SK-N-SH treated with all-trans-retinoic acid at 6 μM for 48 hours (cell line): ENCODE results near the gene SCN9A.

ENCODE experiments used
- ATAC-seq: fragments of 200-7000 bp; cut with Tn5 transposase; 3 replicates; pipeline ENCODE4 v1.9.1; 2020; ENCODE audit warnings: mild to moderate bottlenecking, moderate library complexity
- ARNTL ChIP-seq: fragments of 450-650 bp; formaldehyde crosslinking; IDR thresholded peaks from 2 replicates; pipeline ENCODE4 v1.5.0; 2020; ENCODE audit warnings: low read depth, mild to moderate bottlenecking, moderate library complexity, borderline replicate concordance
- BACH2 ChIP-seq: fragments of 250-450 bp; sonication (Bioruptor Pico); IDR thresholded peaks from 2 replicates; pipeline ENCODE4 v1.9.0; 2021; ENCODE audit warnings: mild to moderate bottlenecking, borderline replicate concordance
- CREB5 ChIP-seq: fragments of 250-450 bp; sonication (Bioruptor Pico); IDR thresholded peaks from 2 replicates; pipeline ENCODE4 v1.5.1; 2020; ENCODE audit warnings: low read depth, mild to moderate bottlenecking, moderate library complexity
- ESRRG ChIP-seq: fragments of 250-450 bp; sonication (Bioruptor Pico); IDR thresholded peaks from 2 replicates; pipeline ENCODE4 v1.6.1; 2021; ENCODE audit warnings: mild to moderate bottlenecking
- ISL1 ChIP-seq: fragments of 250-450 bp; sonication (Bioruptor Pico); IDR thresholded peaks from 2 replicates; pipeline ENCODE4 v2.1.2; 2022; ENCODE audit warnings: mild to moderate bottlenecking, moderate library complexity
- OSR1 ChIP-seq: fragments of 250-450 bp; sonication (Bioruptor Pico); IDR thresholded peaks from 2 replicates; pipeline ENCODE4 v1.8.0; 2022; ENCODE audit warnings: moderate library complexity, mild to moderate bottlenecking, inconsistent platforms
- PATZ1 ChIP-seq: fragments of 250-450 bp; sonication (Bioruptor Pico); IDR thresholded peaks from 2 replicates; pipeline ENCODE4 v1.8.0; 2020; ENCODE audit warnings: mild to moderate bottlenecking, moderate library complexity, borderline replicate concordance
- RARB ChIP-seq: fragments of 250-450 bp; sonication (Bioruptor Pico); IDR thresholded peaks from 2 replicates; pipeline ENCODE4 v1.8.0; 2021; ENCODE audit warnings: mild to moderate bottlenecking, moderate library complexity
- SNAI2 ChIP-seq: fragments of 250-450 bp; sonication (Bioruptor Pico); IDR thresholded peaks from 2 replicates; pipeline ENCODE4 v1.5.0; 2020; ENCODE audit warnings: mild to moderate bottlenecking, moderate library complexity
- TCF4 ChIP-seq: fragments of 250-450 bp; sonication (Bioruptor Pico); IDR thresholded peaks from 2 replicates; pipeline ENCODE4 v1.8.0; 2021; ENCODE audit warnings: mild to moderate bottlenecking, moderate library complexity, borderline replicate concordance
- TOX ChIP-seq: fragments of 250-450 bp; sonication (Bioruptor Pico); IDR thresholded peaks from 2 replicates; pipeline ENCODE4 v1.8.0; 2021; ENCODE audit warnings: mild to moderate bottlenecking, moderate library complexity, borderline replicate concordance
- ZC3H10 ChIP-seq: fragments of 250-450 bp; sonication (Bioruptor Pico); IDR thresholded peaks from 2 replicates; pipeline ENCODE4 v1.5.1; 2021; ENCODE audit warnings: mild to moderate bottlenecking, moderate library complexity
- ZFP3 ChIP-seq: fragments of 250-450 bp; sonication (Bioruptor Pico); IDR thresholded peaks from 2 replicates; pipeline ENCODE4 v1.5.0; 2020; ENCODE audit warnings: mild to moderate bottlenecking, moderate library complexity
- ZFP30 ChIP-seq: fragments of 450-650 bp; formaldehyde crosslinking; IDR thresholded peaks from 2 replicates; pipeline ENCODE4 v1.5.0; 2022; ENCODE audit warnings: mild to moderate bottlenecking, moderate library complexity
- ZNF565 ChIP-seq: fragments of 450-650 bp; formaldehyde crosslinking; conservative IDR thresholded peaks from 2 replicates; pipeline ENCODE4 v1.5.0; 2020; ENCODE audit warnings: low read depth, mild to moderate bottlenecking, moderate library complexity
- ZNF70 ChIP-seq: fragments of 450-650 bp; formaldehyde crosslinking; IDR thresholded peaks from 2 replicates; pipeline ENCODE4 v1.5.0; 2020; ENCODE audit warnings: mild to moderate bottlenecking, moderate library complexity
- ZNF8 ChIP-seq: fragments of 450-650 bp; formaldehyde crosslinking; IDR thresholded peaks from 2 replicates; pipeline ENCODE4 v1.5.0; 2020; ENCODE audit warnings: mild to moderate bottlenecking, moderate library complexity
- TF ChIP-seq, protein P1 (sequence below): fragments of 250-450 bp; sonication (Bioruptor Pico); IDR thresholded peaks from 2 replicates; pipeline ENCODE4 v1.8.0; 2021; ENCODE audit warnings: low read depth, mild to moderate bottlenecking, moderate library complexity, borderline replicate concordance
- TF ChIP-seq, protein P2 (sequence below): fragments of 250-450 bp; sonication (Bioruptor Pico); IDR thresholded peaks from 2 replicates; pipeline ENCODE4 v1.5.1; 2021; ENCODE audit warnings: mild to moderate bottlenecking, moderate library complexity
- TF ChIP-seq, protein P3 (sequence below): fragments of 250-450 bp; sonication (Bioruptor Pico); IDR thresholded peaks from 2 replicates; pipeline ENCODE4 v1.5.0; 2020; ENCODE audit warnings: mild to moderate bottlenecking, moderate library complexity

SCN9A gene

GRCh38 chr2:166373105-166373504 lies 2.6 kb downstream of the SCN9A start (continued):
- TF ChIP-seq, protein P1, sequence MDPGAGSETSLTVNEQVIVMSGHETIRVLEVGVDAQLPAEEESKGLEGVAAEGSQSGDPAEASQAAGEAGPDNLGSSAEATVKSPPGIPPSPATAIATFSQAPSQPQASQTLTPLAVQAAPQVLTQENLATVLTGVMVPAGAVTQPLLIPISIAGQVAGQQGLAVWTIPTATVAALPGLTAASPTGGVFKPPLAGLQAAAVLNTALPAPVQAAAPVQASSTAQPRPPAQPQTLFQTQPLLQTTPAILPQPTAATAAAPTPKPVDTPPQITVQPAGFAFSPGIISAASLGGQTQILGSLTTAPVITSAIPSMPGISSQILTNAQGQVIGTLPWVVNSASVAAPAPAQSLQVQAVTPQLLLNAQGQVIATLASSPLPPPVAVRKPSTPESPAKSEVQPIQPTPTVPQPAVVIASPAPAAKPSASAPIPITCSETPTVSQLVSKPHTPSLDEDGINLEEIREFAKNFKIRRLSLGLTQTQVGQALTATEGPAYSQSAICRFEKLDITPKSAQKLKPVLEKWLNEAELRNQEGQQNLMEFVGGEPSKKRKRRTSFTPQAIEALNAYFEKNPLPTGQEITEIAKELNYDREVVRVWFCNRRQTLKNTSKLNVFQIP (CRISPR knock-in tag): no peak
- no peak for TF ChIP-seq ARNTL (CRISPR knock-in tag)

DNA sequence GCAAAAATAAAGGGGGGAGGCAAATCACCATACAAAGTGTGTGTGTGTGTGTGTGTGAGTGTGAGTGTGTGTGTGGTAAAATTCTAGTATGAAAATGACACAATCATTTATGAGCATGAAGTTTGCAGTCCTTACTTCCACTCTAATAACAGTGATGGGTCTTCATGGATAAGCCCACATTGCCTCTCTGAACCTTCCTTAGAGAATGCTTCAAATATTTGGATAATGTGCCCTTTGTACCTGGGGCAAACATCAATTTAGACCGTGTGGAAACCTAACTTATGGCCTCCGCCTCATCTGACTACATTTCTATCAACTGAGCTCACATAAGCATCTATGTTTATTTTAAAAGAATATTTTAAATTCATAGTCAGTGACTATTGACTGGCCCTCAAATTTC lies 3.7 kb downstream of the SCN9A start:
- no peak for ATAC-seq
- TF ChIP-seq ISL1: peak; percentile 32; the same call in 1 of the 2 replicates
- TF ChIP-seq ARNTL (CRISPR knock-in tag): no peak
- TF ChIP-seq ZFP30: no peak
- TF ChIP-seq PATZ1 (CRISPR knock-in tag): no peak
- TF ChIP-seq TOX: no peak

GRCh38 chr2:166365803-166366420 lies 9.8 kb downstream of the SCN9A start:
- no peak for ATAC-seq
- TF ChIP-seq ZFP3 (CRISPR knock-in tag): no peak
- TF ChIP-seq ARNTL (CRISPR knock-in tag): no peak
- TF ChIP-seq BACH2 (CRISPR knock-in tag): no peak
- TF ChIP-seq, protein P2, sequence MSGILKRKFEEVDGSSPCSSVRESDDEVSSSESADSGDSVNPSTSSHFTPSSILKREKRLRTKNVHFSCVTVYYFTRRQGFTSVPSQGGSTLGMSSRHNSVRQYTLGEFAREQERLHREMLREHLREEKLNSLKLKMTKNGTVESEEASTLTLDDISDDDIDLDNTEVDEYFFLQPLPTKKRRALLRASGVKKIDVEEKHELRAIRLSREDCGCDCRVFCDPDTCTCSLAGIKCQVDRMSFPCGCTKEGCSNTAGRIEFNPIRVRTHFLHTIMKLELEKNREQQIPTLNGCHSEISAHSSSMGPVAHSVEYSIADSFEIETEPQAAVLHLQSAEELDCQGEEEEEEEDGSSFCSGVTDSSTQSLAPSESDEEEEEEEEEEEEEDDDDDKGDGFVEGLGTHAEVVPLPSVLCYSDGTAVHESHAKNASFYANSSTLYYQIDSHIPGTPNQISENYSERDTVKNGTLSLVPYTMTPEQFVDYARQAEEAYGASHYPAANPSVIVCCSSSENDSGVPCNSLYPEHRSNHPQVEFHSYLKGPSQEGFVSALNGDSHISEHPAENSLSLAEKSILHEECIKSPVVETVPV (CRISPR knock-in tag): no peak
- TF ChIP-seq TOX: no peak
- TF ChIP-seq OSR1 (CRISPR knock-in tag): no peak
- TF ChIP-seq ZNF565 (CRISPR knock-in tag): no peak
- no peak for TF ChIP-seq PATZ1 (CRISPR knock-in tag)
- no peak for TF ChIP-seq ZNF8 (CRISPR knock-in tag)
- TF ChIP-seq ESRRG (CRISPR knock-in tag): no peak
- TF ChIP-seq ZC3H10 (CRISPR knock-in tag): no peak
- no peak for TF ChIP-seq TCF4 (CRISPR knock-in tag)
- TF ChIP-seq ISL1: no peak
- no peak for TF ChIP-seq SNAI2 (CRISPR knock-in tag)
- no peak for TF ChIP-seq CREB5 (CRISPR knock-in tag)
- TF ChIP-seq ZFP30: no peak
- TF ChIP-seq ZNF70: no peak
- TF ChIP-seq, protein P3, sequence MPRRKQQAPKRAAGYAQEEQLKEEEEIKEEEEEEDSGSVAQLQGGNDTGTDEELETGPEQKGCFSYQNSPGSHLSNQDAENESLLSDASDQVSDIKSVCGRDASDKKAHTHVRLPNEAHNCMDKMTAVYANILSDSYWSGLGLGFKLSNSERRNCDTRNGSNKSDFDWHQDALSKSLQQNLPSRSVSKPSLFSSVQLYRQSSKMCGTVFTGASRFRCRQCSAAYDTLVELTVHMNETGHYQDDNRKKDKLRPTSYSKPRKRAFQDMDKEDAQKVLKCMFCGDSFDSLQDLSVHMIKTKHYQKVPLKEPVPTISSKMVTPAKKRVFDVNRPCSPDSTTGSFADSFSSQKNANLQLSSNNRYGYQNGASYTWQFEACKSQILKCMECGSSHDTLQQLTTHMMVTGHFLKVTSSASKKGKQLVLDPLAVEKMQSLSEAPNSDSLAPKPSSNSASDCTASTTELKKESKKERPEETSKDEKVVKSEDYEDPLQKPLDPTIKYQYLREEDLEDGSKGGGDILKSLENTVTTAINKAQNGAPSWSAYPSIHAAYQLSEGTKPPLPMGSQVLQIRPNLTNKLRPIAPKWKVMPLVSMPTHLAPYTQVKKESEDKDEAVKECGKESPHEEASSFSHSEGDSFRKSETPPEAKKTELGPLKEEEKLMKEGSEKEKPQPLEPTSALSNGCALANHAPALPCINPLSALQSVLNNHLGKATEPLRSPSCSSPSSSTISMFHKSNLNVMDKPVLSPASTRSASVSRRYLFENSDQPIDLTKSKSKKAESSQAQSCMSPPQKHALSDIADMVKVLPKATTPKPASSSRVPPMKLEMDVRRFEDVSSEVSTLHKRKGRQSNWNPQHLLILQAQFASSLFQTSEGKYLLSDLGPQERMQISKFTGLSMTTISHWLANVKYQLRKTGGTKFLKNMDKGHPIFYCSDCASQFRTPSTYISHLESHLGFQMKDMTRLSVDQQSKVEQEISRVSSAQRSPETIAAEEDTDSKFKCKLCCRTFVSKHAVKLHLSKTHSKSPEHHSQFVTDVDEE (CRISPR knock-in tag): no peak
- no peak for TF ChIP-seq RARB
- TF ChIP-seq, protein P1 (CRISPR knock-in tag): no peak
